SK-N-MC (cell line): ENCODE measurements around the gene CD3D.

Experiments used
- EZH2 ChIP-seq: fragments of 200-600 bp; sonication (generic); IDR thresholded peaks from one replicate; pipeline ENCODE4 v1.6.1; 2017; ENCODE audit warnings: antibody characterized with exemption
- POLR2AphosphoS5 ChIP-seq: IDR thresholded peaks from 2 replicates; pipeline ENCODE4 v1.6.1; 2012; ENCODE audit warnings: mild to moderate bottlenecking, low read depth, low read length, borderline replicate concordance

DNA sequence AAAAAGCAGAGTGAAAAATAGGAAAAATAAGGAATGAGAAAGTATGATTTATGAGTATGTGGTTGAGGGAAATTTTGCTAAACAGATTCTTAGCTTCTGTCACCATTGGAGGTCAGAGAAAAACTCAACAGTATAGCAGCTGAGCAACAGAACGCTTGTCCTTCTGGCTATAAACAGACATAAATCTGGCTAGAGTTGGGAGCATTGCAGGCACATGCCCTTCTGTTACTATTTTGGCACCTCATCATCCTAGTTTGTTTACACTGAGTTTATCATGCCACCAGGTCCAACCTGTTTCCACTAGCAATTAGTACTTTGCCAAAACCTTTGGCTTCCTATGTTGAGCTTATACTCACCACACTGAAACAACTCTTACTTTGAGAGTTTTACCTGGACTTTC, 23.8 kb upstream of the CD3D start:
- no peak for TF ChIP-seq POLR2AphosphoS5
- TF ChIP-seq EZH2, result no peak
